ENCODE measurements around the gene ZFP36L1.

- TF ChIP-seq CTCF (IDR thresholded peaks at IDR 0.05; ENCODE audit: low read depth, low read length, poor library complexity, severe bottlenecking) (no peak), EZH2phosphoT487 (IDR thresholded peaks at IDR 0.05; ENCODE audit: borderline replicate concordance, low read length) (no peak)
These were observed 6.3 kb downstream of the ZFP36L1 start for GRCh38 chr14:68786491-68787091.

Measured in DOHH2 (cell line).